Type B pancreatic cell (in vitro differentiated cells): ENCODE results near the gene MEPCE. TPM values are rescaled to one million over a fixed set of nuclear protein-coding genes. Genes with fewer than 3 reads are reported as not detected.

Source experiments
- DNase-seq: peaks from one replicate; pipeline ENCODE4 v3.0.0; 2021; ENCODE audit warnings: mixed read lengths; ENCODE audit not compliant: unreplicated experiment; ENCODE audit errors: extremely low spot score
- H3K27ac Mint-ChIP-seq: 2 replicates; pipeline ENCODE4 v1.8.0; 2021; ENCODE audit warnings: mild to moderate bottlenecking, mixed read lengths
- H3K27me3 Mint-ChIP-seq: 2 replicates; pipeline ENCODE4 v1.8.0; 2021; ENCODE audit warnings: mixed read lengths
- H3K36me3 Mint-ChIP-seq: 2 replicates; pipeline ENCODE4 v1.8.0; 2021; ENCODE audit warnings: mixed read lengths
- H3K4me1 Mint-ChIP-seq: one replicate; pipeline ENCODE4 v1.8.0; 2021; ENCODE audit warnings: mixed read lengths; ENCODE audit not compliant: unreplicated experiment
- H3K4me3 Mint-ChIP-seq: 2 replicates; pipeline ENCODE4 v1.8.0; 2021; ENCODE audit warnings: mild to moderate bottlenecking, mixed read lengths
- H3K9me3 Mint-ChIP-seq: 2 replicates; pipeline ENCODE4 v1.8.0; 2021; ENCODE audit warnings: mixed read lengths
- CTCF ChIP-seq: fragments of 200-600 bp; sonication (generic); conservative IDR thresholded peaks from 2 replicates; pipeline ENCODE4 v1.5.0; 2021; ENCODE audit warnings: antibody characterized with exemption, mild to moderate bottlenecking
- total RNA-seq: library from RNA; stranded (reverse); gene quantifications from 2 replicates; pipeline ENCODE4 v1.2.1, GENCODE V29; 2021; ENCODE audit warnings: low replicate concordance

The MEPCE gene
- total RNA-seq, 1 donor from 2014 or later, result 36.6 TPM

- Mint-ChIP-seq H3K27me3 (peaks cover 6% of the 10 kb centered on the region), H3K9me3 (no peaks in the 10 kb centered on the region), H3K4me3 (no peak overlapping the region)
These were observed 42.7 kb upstream of the MEPCE start for GRCh38 chr7:100386940-100387339.

GRCh38 chr7:100387695-100388094 is 41.9 kb upstream of the MEPCE start:
- no peak for TF ChIP-seq CTCF
- Mint-ChIP-seq H3K9me3 (no peaks in the 10 kb centered on the region), H3K27ac (no peak overlapping the region), H3K4me1 (peaks cover 6% of the 10 kb centered on the region), H3K36me3 (no peaks in the 10 kb centered on the region), H3K27me3 (peaks cover 6% of the 10 kb centered on the region), H3K4me3 (no peak overlapping the region)
- no peak for DNase-seq

More at GRCh38 chr7:100386940-100387339, 42.7 kb upstream of the MEPCE start:
- DNase-seq, result no peak
- Mint-ChIP-seq H3K4me1 (peaks cover 6% of the 10 kb centered on the region), H3K27ac (no peak overlapping the region), H3K36me3 (no peaks in the 10 kb centered on the region)
- no peak for TF ChIP-seq CTCF

- Mint-ChIP-seq H3K9me3 (no peaks in the 10 kb centered on the region), H3K27ac (no peak overlapping the region)
- DNase-seq, result no peak
These were observed 40.1 kb upstream of the MEPCE start for GRCh38 chr7:100389437-100390088.

GRCh38 chr7:100390286-100391009 is 39.2 kb upstream of the MEPCE start:
- Mint-ChIP-seq H3K4me3 (no peak overlapping the region), H3K4me1 (peaks cover 6% of the 10 kb centered on the region), H3K27me3 (peaks cover 15% of the 10 kb centered on the region), H3K36me3 (no peaks in the 10 kb centered on the region), H3K27ac (peak overlapping the region; percentile 15), H3K9me3 (no peaks in the 10 kb centered on the region)
- no peak for DNase-seq
- TF ChIP-seq CTCF, result no peak

More at GRCh38 chr7:100389437-100390088, 40.1 kb upstream of the MEPCE start:
- TF ChIP-seq CTCF, result no peak
- H3K27me3 Mint-ChIP-seq, result peaks cover 12% of the 10 kb centered on the region
- H3K36me3 Mint-ChIP-seq, result no peaks in the 10 kb centered on the region
- no peak overlapping the region for H3K4me3 Mint-ChIP-seq
- peaks cover 6% of the 10 kb centered on the region for H3K4me1 Mint-ChIP-seq

- peaks cover 21% of the 10 kb centered on the region for H3K27me3 Mint-ChIP-seq
- H3K9me3 Mint-ChIP-seq, result no peaks in the 10 kb centered on the region
- DNase-seq, result no peak
- H3K4me3 Mint-ChIP-seq, result no peak overlapping the region
- no peak for TF ChIP-seq CTCF
- no peak overlapping the region for H3K27ac Mint-ChIP-seq
- peaks cover 10% of the 10 kb centered on the region for H3K4me1 Mint-ChIP-seq
- H3K36me3 Mint-ChIP-seq, result no peaks in the 10 kb centered on the region
These were observed 36.3 kb upstream of the MEPCE start for GRCh38 chr7:100393233-100393905.
